Measurements from ENCODE around the gene INHBA. TPM values are rescaled to one million over a fixed set of nuclear protein-coding genes. Genes with fewer than 3 reads are reported as not detected.

INHBA gene
- total RNA-seq, 1 donor from 2014 or later, result 2.5 TPM

GRCh38 chr7:41693150-41693997 is 9.5 kb downstream of the INHBA start:
- intact Hi-C loops (cut with micrococcal nuclease), result no loop called here
- no peak for DNase-seq (ENCODE audit: low spot score)
- Mint-ChIP-seq H3K27me3 (ENCODE audit: insufficient read depth) (peaks cover 19% of the 10 kb centered on the region), H3K27ac (no peak overlapping the region), H3K4me1 (ENCODE audit: low read depth) (peaks cover 10% of the 10 kb centered on the region), H3K36me3 (ENCODE audit: low read depth) (no peaks in the 10 kb centered on the region), H3K9me3 (no peaks in the 10 kb centered on the region), H3K4me3 (no peak overlapping the region)

GRCh38 chr7:41692251-41692650 is 10.6 kb downstream of the INHBA start:
- Mint-ChIP-seq H3K27ac (no peak overlapping the region), H3K4me1 (ENCODE audit: low read depth) (peaks cover 10% of the 10 kb centered on the region), H3K9me3 (no peaks in the 10 kb centered on the region), H3K4me3 (no peak overlapping the region), H3K27me3 (ENCODE audit: insufficient read depth) (peaks cover 13% of the 10 kb centered on the region), H3K36me3 (ENCODE audit: low read depth) (no peaks in the 10 kb centered on the region)
- DNase-seq (ENCODE audit: low spot score), result no peak
- intact Hi-C loops (cut with micrococcal nuclease), result no loop called here

GRCh38 chr7:41691286-41692190 is 11.4 kb downstream of the INHBA start:
- no peaks in the 10 kb centered on the region for H3K9me3 Mint-ChIP-seq

GRCh38 chr7:41689815-41690214 is 13.1 kb downstream of the INHBA start:
- peaks cover 3% of the 10 kb centered on the region for H3K27me3 Mint-ChIP-seq (ENCODE audit: insufficient read depth)
- intact Hi-C loops (cut with micrococcal nuclease), result no loop called here
- no peak overlapping the region for H3K27ac Mint-ChIP-seq
- H3K36me3 Mint-ChIP-seq (ENCODE audit: low read depth), result no peaks in the 10 kb centered on the region
- no peak for DNase-seq (ENCODE audit: low spot score)
- no peaks in the 10 kb centered on the region for H3K9me3 Mint-ChIP-seq
- H3K4me3 Mint-ChIP-seq, result no peak overlapping the region
- no peaks in the 10 kb centered on the region for H3K4me1 Mint-ChIP-seq (ENCODE audit: low read depth)

More at GRCh38 chr7:41691286-41692190, 11.4 kb downstream of the INHBA start:
- intact Hi-C loops (cut with micrococcal nuclease), result no loop called here
- H3K4me1 Mint-ChIP-seq (ENCODE audit: low read depth), result peaks cover 8% of the 10 kb centered on the region
- DNase-seq (ENCODE audit: low spot score), result no peak
- H3K27me3 Mint-ChIP-seq (ENCODE audit: insufficient read depth), result peaks cover 12% of the 10 kb centered on the region
- no peak overlapping the region for H3K4me3 Mint-ChIP-seq
- no peak overlapping the region for H3K27ac Mint-ChIP-seq
- H3K36me3 Mint-ChIP-seq (ENCODE audit: low read depth), result no peaks in the 10 kb centered on the region

GRCh38 chr7:41688906-41689305 is 14.0 kb downstream of the INHBA start:
- intact Hi-C loops (cut with micrococcal nuclease), result no loop called here
- Mint-ChIP-seq H3K27me3 (ENCODE audit: insufficient read depth) (peaks cover 3% of the 10 kb centered on the region), H3K4me3 (no peak overlapping the region), H3K9me3 (no peaks in the 10 kb centered on the region), H3K4me1 (ENCODE audit: low read depth) (no peaks in the 10 kb centered on the region), H3K36me3 (ENCODE audit: low read depth) (no peaks in the 10 kb centered on the region), H3K27ac (no peak overlapping the region)
- DNase-seq (ENCODE audit: low spot score), result no peak

GRCh38 chr7:41688012-41688625 is 14.8 kb downstream of the INHBA start:
- no peaks in the 10 kb centered on the region for H3K9me3 Mint-ChIP-seq
- intact Hi-C loops (cut with micrococcal nuclease), result no loop called here
- no peak for DNase-seq (ENCODE audit: low spot score)
- H3K27ac Mint-ChIP-seq, result no peak overlapping the region
- H3K4me1 Mint-ChIP-seq (ENCODE audit: low read depth), result no peaks in the 10 kb centered on the region
- no peaks in the 10 kb centered on the region for H3K36me3 Mint-ChIP-seq (ENCODE audit: low read depth)
- H3K4me3 Mint-ChIP-seq, result no peak overlapping the region
- H3K27me3 Mint-ChIP-seq (ENCODE audit: insufficient read depth), result peaks cover 3% of the 10 kb centered on the region

- Mint-ChIP-seq H3K27ac (no peak overlapping the region), H3K4me3 (no peak overlapping the region), H3K9me3 (no peaks in the 10 kb centered on the region), H3K27me3 (ENCODE audit: insufficient read depth) (peaks cover 3% of the 10 kb centered on the region), H3K36me3 (ENCODE audit: low read depth) (no peaks in the 10 kb centered on the region), H3K4me1 (ENCODE audit: low read depth) (no peaks in the 10 kb centered on the region)
- no peak for DNase-seq (ENCODE audit: low spot score)
- intact Hi-C loops (cut with micrococcal nuclease), result no loop called here
These were observed 17.2 kb downstream of the INHBA start for GRCh38 chr7:41685684-41686083.

GRCh38 chr7:41682422-41682821 is 20.5 kb downstream of the INHBA start:
- Mint-ChIP-seq H3K27ac (no peak overlapping the region), H3K4me3 (no peak overlapping the region), H3K9me3 (no peaks in the 10 kb centered on the region), H3K27me3 (ENCODE audit: insufficient read depth) (no peaks in the 10 kb centered on the region), H3K4me1 (ENCODE audit: low read depth) (no peaks in the 10 kb centered on the region), H3K36me3 (ENCODE audit: low read depth) (no peaks in the 10 kb centered on the region)
- intact Hi-C loops (cut with micrococcal nuclease), result no loop called here
- DNase-seq (ENCODE audit: low spot score), result no peak

- Mint-ChIP-seq H3K27me3 (ENCODE audit: insufficient read depth) (no peaks in the 10 kb centered on the region), H3K4me1 (ENCODE audit: low read depth) (no peaks in the 10 kb centered on the region)
- intact Hi-C loops (cut with micrococcal nuclease), result no loop called here
These were observed 23.3 kb downstream of the INHBA start for GRCh38 chr7:41679566-41679965.

GRCh38 chr7:41674505-41675023 is 28.3 kb downstream of the INHBA start:
- Mint-ChIP-seq H3K4me1 (ENCODE audit: low read depth) (no peaks in the 10 kb centered on the region), H3K27ac (no peak overlapping the region), H3K27me3 (ENCODE audit: insufficient read depth) (no peaks in the 10 kb centered on the region), H3K36me3 (ENCODE audit: low read depth) (no peaks in the 10 kb centered on the region), H3K9me3 (peaks cover 4% of the 10 kb centered on the region), H3K4me3 (no peak overlapping the region)
- intact Hi-C loops (cut with micrococcal nuclease), result no loop called here
- no peak for DNase-seq (ENCODE audit: low spot score)

More at GRCh38 chr7:41679566-41679965, 23.3 kb downstream of the INHBA start:
- no peaks in the 10 kb centered on the region for H3K36me3 Mint-ChIP-seq (ENCODE audit: low read depth)
- no peak overlapping the region for H3K4me3 Mint-ChIP-seq
- H3K27ac Mint-ChIP-seq, result no peak overlapping the region
- H3K9me3 Mint-ChIP-seq, result no peaks in the 10 kb centered on the region
- DNase-seq (ENCODE audit: low spot score), result no peak

GRCh38 chr7:41661596-41661995 is 41.3 kb downstream of the INHBA start:
- Mint-ChIP-seq H3K36me3 (ENCODE audit: low read depth) (no peaks in the 10 kb centered on the region), H3K4me3 (no peak overlapping the region), H3K9me3 (no peaks in the 10 kb centered on the region), H3K27me3 (ENCODE audit: insufficient read depth) (no peaks in the 10 kb centered on the region), H3K27ac (no peak overlapping the region), H3K4me1 (ENCODE audit: low read depth) (no peaks in the 10 kb centered on the region)
- DNase-seq (ENCODE audit: low spot score), result no peak
- intact Hi-C loops (cut with micrococcal nuclease), result no loop called here

GRCh38 chr7:41659539-41659938 is 43.4 kb downstream of the INHBA start:
- DNase-seq (ENCODE audit: low spot score), result no peak
- no peaks in the 10 kb centered on the region for H3K36me3 Mint-ChIP-seq (ENCODE audit: low read depth)
- peaks cover 2% of the 10 kb centered on the region for H3K27me3 Mint-ChIP-seq (ENCODE audit: insufficient read depth)
- intact Hi-C loops (cut with micrococcal nuclease), result no loop called here
- no peaks in the 10 kb centered on the region for H3K4me1 Mint-ChIP-seq (ENCODE audit: low read depth)
- H3K9me3 Mint-ChIP-seq, result no peaks in the 10 kb centered on the region
- H3K27ac Mint-ChIP-seq, result no peak overlapping the region
- H3K4me3 Mint-ChIP-seq, result no peak overlapping the region

Measured in activated T-helper 1 cell treated with anti-CD3 and anti-CD28 coated beads, Interleukin-12 subunit alpha, Interleukin-12 subunit beta, Interleukin-2, Interleukin-4 antibody, amounts not matched to agents 30 ng/mL and 10 ng/mL and 1 ng/mL, durations not matched to agents 14 hours and 24 hours and 36 hours (primary cell).